CD4-positive, alpha-beta T cell treated with Interleukin-15 for 4 hours (primary cell): ENCODE data around the gene RXFP1.

Source experiments
- DNase-seq: peaks from one replicate; pipeline ENCODE4 v3.0.0-alpha.2; 2020; ENCODE audit warnings: low spot score

Gene RXFP1

DNA sequence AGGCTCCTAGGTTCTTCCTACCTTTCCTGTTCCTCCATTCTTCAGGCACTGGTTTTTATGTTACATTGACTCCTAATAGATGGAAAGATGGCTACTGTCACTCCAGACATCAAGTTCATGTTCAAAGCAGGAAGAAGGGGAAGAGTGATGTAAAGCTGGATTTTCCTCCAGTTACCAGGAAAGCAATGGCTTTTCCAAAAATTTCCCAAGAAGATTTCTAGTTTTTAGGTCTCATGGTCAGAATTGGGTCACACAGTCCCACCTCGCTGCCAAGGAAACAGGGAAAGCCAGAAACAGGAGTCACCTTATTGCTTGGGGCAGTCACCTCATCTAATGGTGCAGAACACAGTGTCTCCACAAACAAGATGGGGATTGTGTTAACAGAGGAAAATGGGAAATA lies 21.5 kb downstream of the RXFP1 start:
- no peak for DNase-seq

DNA sequence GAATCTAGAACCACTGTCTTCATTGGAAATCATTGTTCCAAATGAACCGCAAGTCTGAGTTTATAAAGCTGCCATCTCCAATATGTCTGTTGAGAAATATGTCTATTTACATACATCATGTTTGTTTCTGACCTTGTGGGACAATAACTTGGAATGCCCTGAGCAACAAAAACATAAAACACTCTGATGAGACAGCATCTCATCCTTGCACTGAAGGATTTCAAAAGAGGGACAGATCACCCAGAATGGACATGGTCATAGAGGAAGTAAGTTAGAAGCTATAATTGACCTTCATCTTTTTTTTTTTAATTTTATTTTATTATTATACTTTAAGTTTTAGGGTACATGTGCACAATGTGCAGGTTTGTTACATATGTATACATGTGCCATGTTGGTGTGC lies 22.5 kb downstream of the RXFP1 start:
- no peak for DNase-seq

DNA sequence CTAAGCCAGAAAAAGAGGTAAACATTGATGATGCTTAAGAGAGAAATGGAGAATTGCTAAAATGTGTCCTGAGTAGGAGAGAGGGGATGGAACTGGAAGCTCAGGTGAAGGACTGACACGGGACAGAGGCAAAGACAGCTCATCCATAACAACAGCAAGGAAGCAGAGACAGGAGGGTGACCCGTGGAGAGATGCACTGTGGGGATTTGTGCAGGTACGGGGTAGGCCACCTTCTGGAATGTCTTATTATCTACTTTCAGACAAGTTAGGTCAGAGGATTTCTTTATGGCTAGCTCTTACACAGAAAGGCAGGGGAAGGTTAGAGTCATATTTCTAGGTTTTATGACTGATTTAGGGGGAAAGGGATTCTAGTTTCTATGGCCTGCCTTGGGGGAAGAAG lies 31.7 kb downstream of the RXFP1 start:
- no peak for DNase-seq

DNA sequence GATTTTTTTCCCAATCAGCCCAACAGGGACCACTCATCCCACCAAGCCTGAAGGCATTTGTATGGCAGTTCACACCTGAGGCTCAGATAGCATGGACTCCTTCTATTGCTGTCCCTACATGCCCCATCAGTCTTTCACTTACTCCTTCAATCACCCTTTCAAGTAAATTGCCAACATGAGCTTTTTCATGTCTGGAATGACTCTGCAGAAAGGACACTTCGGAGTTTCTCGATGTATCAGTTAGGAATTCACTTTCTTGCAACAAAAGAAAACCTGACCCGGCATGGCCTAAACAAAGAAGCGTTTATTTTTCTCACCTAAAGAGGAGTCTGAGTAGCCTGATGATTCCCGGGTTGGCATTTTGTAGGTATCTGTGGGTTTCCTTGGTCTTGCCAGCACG lies 38.6 kb downstream of the RXFP1 start:
- DNase-seq = no peak

DNA sequence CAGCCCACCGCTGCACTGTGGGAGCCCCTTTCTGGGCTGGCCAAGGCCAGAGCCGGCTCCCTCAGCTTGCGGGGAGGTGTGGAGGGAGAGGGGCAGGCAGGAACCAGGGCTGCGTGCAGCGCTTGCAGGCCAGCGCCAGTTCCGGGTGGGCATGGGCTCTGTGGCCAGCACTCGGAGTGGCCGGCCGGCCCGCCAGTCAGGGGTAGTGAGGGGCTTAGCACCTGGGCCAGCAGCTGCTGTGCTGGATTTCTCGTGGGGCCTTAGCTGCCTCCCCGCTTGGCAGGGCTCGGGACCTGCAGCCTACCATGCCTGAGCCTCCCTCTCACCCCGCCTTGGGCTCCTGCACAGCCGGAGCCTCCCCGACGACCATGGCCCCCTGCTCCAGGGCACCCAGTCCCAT lies 45.2 kb downstream of the RXFP1 start:
- DNase-seq = no peak

DNA sequence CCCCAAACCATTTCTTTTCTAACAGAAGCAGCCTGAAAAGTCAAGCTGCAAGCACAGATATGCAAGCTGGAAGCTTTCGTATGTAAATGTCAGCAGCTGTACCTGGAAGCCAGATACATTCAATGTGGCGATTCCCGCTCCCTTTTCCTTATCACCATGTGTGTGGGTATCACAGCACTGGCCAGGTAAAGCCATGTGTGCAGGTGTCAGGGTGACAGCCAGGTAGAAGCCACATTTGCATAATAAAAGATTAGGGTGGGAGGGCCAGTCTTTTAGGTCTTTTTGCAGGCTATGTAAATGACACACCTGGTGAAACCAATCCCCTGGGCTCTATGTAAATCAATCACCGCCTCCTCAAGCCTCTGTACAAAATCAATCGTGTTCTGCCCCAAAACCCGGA lies 50.1 kb downstream of the RXFP1 start:
- DNase-seq = no peak

DNA sequence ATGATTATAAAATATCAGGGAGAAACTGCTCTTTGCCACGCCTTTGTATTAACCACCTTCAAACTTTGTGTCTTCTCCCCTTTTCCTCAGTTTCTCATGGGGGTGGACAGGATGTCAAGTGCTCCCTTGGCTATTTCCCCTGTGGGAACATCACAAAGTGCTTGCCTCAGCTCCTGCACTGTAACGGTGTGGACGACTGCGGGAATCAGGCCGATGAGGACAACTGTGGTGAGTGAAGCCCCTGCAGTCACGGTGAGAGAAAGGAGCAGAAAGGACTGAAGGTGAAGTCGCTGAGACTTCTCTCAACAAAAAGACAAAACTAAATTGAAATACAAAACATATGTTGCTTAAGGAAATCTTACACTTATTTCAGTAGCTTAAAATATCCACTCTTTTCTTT lies 50.9 kb downstream of the RXFP1 start:
- DNase-seq = no peak

DNA sequence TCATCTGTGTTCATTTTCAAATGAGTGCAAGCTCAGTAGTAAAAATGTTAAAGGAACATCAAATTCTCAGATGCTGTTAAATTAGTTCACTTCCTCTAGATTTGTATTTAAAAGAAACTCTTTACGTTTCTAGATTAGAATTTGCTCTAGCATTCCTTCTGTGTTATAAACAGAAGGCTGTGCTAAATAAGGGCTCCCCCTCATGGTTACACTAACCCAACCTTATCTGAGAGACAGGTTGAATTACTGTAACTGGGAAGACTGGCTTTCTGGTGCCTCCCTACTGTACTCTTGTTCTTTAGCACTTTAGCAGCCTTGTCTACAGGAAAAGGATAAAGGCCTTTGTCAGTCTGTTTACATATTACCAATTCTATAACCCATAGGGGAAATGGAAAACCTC lies 56.8 kb downstream of the RXFP1 start:
- DNase-seq = no peak

DNA sequence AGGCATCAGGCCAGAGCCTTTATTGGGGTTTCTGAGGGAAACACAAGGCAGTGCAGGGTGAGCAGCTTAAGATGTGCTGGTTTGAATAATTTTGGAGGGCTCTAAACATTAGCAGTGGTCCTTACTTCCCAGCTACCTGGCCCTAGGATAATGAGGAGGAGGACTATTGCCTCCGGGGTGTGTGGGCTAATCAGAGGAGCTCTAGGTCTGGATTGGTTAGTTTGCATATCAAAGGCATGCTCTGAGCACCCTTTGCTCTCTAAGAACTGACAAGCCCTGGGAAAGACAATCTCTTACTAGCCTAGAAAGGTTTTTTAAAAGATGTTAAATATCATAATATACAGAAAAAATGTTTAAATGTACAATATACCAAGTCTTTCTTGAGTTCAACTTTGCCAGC lies 58.4 kb downstream of the RXFP1 start:
- DNase-seq = no peak

DNA sequence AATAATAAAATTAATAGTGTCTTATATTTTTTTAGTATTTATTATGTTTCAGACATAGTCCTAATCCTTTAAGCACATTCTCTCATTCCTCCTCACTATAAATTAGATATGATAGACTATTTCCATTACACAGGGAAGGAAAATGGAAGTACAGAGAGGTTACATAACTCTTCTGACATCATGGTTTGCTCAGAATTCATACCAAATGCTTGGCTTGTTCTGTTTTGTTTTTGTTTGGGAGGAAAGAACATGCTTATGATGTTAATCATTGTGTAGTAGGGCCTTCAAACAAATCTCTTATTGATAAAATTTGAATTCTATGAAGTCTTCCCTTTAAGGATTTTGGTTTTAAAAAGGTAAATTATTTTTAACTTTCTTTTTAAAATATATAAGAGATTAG lies 59.5 kb downstream of the RXFP1 start:
- DNase-seq = no peak

DNA sequence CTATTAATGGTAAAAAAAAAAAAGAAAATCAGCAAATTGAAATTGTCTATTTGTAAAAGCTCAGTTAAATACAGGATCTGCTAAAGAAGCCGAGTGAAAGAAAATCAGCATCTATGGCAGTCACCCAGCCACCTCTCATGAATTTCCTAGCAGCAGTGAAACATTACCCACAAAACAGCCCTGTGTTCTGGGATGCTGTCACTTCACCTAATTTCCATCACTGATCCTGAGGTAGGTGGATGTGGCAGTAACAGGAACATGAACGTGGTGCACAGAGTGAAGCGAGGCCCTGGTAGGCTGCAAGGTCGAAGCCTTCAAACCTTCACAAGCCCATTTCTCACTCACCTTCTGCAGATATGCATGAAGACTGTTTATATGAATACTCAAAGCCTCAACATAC lies 65.2 kb downstream of the RXFP1 start:
- no peak for DNase-seq

DNA sequence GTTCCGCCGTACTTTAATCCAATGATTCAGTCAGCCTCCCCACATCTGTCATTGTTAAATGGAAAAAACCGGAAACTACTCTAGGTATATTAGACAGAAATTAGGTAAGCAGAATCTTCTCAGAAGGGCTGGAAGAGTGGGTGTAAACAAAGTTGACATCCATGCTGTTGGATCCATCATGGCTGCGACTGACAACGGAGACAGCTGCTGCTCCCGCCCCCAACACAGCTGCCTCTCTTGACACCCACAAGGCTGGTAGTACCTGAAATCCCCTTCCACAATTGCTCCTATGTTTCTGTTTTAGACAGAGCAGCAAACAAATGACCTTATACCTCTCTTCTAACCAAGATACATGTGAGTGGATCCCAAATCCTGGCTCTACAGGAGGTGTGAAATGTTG lies 66.6 kb downstream of the RXFP1 start:
- no peak for DNase-seq

DNA sequence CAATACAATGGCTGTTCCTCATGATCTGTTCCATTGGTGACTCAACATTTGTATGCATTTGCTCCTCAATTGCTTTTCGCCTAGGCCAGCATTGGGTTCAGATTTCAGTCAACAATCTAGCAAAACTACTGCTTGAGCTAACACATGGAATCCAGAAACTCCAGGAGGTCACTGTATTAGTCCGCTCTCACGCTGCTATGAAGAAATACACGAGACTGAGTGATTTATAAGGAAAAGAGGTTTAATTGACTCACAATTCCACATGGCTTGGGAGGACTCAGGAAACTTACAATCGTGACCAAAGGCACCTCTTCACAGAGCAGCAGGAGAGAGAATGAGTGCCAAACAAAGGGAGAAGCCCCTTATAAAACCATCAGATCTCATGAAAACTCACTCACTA lies 67.1 kb downstream of the RXFP1 start:
- no peak for DNase-seq

DNA sequence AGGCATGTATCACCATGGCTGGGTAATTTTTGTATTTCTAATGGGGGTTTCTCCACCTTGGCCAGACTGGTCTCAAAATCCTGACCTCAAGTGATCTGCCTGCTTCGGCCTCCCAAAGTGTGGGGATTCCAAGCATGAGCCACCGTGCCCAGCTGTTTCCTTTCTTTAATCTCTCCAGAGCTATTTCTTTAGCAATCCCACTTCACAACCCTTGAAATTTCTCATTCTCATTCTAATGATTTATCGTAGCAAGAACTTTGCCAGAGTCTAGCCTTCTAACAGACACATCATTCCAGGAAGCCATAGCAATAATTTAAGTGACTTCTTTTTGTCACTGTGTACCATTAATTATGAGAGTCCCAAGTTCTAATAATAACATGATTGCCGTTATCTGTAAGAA lies 68.6 kb downstream of the RXFP1 start:
- no peak for DNase-seq

DNA sequence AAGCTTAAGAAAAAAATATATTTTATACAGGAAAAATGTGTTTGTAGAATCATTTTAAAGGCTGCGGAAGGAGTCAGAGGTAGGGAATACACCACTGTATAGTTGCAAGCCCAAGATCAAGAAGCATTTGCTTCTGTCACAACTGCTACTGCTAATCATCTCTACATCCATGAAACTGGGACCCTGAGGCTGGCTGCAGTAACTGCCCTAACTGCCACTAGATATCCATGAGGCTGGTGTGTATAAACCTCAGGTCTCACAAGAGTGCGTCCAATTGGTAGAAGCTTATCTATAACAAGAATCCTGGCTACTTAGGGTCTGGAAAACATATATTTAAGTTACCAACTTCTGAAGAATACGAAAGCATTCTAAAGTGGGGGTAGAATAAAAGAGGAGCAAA lies 69.1 kb downstream of the RXFP1 start:
- no peak for DNase-seq

DNA sequence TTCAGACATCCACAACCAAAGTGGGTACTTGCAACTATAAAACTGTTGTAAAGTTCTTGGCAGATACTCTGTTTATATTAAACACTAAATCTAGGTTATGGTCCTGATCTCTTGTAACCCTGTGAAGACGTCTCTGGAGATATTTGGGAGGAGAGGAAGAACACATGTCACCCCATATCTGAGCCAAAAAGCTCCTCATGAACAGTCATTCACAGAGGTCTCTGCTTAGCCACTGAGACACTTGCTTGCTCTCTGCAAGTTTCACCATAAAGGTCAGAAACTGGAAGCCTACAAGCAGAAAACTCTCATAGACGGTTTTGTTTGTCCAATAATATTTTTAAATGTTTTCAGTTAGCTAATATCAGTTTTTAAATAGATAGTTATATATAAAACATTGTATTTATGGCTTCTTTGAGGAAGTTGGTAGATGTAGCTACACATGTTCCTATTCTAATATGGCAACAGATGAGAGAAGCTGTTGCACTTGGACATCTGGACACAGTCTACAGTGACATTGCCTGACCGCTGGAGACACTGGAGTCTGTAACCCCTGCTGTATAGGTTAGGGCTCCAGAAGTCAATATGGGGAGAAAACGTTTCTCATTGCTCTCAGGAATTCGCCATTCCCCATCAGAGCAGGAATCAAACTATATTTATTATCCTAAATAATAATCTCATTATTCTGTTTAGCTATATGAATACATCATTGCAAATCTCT lies 76.4 kb downstream of the RXFP1 start:
- no peak for DNase-seq

DNA sequence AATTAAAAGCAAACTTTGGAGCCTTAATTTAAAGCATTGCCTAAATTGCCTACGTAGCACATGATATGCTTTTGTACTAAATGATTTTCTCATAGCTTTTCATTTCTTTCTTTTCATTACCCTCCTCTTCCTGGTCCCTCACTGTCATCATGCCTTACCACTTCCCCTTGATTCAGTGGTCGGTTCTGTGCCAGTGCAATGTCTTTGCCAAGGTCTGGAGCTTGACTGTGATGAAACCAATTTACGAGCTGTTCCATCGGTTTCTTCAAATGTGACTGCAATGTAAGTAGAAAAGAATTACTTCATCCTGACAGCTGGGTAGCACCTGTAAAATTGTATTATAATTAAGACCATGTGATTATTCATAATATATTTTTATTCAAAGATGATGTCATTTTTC lies 77.5 kb downstream of the RXFP1 start:
- no peak for DNase-seq

DNA sequence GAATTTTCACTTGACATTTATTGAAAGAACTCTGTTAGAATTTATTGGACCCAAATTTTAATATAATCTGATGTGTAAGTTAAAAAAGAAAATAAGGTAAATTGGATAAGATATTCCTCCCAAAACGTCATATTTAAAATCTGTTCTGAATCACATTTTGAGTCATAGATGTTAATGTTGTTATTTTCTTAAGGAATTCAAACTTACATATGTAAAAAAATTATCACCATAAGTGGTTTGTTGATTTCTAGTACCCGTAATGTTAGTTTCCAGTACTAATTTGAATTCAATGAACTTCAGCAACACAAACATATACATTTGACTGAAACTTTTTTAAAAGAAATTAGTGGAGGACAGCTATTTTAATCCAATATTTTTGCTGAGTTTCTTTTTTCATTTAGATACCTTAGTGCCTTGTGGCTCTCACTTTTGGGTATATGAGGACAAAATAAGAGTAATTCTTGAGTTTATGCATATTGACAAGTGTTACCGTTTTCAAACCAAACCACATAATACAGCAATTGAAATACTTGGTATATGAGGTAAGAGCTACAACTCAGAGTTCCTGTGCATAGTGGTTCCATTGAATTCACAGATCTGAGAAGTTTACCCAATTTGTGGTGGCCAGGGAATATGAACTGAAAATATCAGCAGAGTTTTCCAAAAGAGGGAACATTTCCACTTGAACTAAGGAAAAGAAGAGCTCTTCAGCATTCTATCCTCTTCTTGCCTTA lies 78.2 kb downstream of the RXFP1 start:
- DNase-seq = no peak

DNA sequence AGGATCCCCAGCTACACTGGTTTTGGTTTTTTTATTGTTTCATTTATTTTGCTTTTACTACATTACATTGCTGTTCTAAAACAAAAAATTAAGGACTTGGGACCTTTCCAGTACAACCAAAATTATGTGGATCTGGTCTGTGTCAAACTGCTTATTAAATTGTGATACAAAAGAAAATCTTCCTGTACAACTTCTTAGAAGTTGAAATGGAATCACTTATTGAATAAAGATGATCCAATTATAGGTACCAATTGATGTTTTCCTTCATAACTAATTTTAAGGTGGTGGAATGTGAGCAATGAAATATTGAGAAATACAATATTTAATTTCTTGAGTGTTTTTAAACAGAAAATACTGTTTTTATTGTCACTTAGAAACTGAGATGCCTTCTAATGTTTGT lies 82.7 kb downstream of the RXFP1 start:
- DNase-seq = no peak

DNA sequence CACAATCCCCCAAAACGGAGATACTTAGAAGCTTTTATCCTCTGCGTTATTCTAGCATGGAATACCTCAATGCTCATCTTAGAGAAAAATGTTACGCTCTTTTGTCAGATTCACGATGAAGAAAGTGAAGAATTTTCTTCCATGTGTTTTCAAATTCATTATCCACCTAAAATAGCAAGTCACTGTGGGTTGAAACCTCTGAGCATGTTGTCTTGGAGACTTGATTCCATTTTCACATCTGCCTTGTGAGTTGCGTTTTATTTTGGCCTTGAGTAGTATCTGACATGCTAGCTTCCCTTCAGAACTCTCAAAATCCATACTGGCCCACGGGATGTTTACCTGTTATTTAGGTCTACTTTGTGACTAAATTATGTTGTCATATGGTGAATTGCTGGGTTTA lies 83.7 kb downstream of the RXFP1 start:
- no peak for DNase-seq

DNA sequence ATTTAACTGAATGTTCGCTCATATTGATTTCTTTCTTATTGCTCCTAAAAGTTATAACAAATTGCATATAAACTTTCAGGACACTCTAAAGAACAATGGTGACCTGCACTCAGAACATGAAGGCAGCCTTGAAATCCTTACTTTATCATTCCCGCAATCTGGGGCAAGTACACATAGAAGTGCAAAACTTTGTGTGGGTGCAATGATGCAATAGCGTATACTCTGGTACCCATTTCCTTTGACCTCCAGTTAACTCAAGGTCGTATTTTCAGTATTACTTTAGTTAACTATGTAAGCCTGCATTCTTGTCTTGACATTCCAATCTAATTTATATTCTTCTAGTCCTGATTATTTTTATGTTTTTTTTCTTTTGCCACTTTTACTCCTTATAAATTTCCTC lies 85.3 kb downstream of the RXFP1 start:
- no peak for DNase-seq

DNA sequence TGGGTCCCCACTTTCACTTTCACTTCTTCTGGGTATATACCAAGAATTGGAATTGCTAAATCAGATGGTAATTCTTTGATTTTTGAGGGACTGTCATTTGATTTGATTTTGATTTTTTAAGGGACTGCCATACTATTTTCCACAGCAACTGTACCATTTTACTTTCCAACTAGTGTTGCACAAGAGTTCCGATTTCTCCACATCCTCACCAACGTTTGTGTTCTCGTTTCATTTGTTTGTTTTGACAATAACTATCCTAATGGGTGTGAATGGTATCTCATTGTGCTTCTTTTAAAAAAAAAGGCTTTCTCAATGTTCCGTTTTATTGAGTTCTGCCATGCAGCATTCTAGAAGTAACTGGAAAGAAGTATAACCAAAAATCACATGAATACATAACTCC lies 87.4 kb downstream of the RXFP1 start:
- no peak for DNase-seq

DNA sequence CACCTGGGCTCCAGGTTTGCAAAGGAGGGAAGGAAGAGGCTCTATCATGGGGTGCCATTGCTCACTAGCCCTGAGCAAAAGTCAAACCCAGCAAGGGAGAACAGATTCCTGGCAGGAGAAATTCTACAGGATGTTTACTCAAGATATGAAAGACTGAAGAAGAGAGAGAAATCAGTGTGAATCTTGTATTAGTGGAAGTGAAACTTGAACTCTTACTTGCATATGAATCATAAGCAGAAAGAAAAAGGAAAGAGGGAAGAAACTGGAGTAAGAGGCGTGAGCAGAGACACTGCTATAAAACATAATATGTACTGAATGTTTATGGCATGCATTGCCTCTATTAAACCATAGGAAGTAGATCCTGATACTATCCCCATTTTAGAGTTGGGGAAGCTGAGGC lies 89.1 kb downstream of the RXFP1 start:
- DNase-seq = no peak

DNA sequence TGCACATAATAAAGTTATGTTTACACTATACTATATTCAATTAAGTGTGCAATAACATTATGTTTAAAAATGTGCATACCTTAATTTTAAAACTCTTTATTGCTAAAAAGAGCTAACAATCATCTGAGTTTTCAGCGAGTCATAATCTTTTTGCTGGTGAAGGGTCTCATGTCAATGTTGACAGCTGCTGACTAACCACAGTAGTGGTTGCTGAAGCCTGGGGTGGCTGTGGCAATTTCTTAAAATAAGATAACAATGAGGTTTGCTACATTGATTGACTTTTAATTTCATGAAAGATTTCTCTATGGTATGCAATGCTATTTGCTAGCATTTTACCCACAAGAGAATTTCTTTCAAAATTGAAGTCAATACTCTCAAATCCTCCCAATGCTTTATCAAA lies 91.4 kb downstream of the RXFP1 start:
- no peak for DNase-seq
